ENCODE results near the gene PLOD3.
"Not testable (repeated sequence)": the region's sequence is repeated elsewhere in the genome, so short reads cannot be mapped to it uniquely, and the experiment has no call there.

PLOD3 gene

DNA sequence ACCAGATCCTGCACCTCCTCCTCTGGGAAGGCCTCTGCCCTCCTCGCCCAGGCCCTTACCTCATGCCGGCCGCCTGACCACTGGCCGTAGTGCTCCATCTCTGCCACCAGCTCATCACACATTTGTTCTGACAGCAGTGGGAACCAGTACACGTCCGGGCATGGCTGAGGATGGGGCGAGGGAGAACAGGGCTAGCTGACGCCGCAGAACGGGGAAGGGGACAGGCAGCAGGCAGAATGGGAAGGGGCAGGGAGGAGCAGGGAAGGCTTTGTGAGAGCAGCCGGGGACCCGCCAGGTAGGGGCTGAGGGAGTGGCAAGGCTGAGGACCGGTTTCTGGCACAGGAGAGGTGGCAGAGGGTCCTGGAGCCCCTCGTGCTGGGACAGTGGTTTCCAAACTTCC is 8.6 kb downstream of the PLOD3 start:
- DNase-seq: no peak

DNA sequence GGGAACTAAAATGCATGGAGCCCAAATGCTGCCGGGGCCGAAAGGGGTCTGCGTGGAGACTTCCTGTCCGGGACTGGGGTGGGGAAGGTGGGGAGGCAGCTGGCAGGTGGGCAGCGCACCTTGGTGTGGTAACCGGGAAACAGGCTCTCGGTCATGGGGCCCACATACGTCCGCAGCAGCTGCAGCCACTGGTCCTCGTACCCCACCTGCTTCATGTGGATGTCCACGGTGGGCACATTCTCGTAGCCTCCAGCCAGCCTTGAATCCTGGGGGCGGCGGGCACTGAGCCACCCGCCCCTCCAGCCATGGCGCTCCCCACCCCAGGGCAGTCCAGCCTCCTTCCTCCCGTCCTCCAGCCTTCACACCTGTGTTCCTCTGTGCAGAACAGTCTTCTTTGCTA is 9.9 kb downstream of the PLOD3 start:
- no peak for DNase-seq

DNA sequence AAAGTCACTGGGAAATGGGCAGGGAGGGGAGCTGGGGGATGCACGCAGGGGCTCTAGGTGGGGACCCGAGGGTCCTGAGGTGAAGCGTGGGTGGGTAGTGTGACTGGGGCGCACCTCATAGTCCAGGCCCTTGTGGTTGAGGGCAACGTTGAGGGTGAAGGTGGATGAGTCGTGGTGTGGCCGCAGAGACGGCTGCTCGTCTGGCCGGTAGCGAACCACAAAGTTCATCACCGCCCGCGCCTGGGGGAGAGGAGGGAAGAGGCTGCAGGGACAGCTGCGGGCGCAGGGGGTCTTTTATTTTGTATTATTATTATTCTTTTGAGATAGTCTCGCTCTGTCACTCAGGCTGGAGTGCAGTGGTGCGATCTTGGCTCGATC is 10.7 kb downstream of the PLOD3 start:
- no peak for DNase-seq

DNA sequence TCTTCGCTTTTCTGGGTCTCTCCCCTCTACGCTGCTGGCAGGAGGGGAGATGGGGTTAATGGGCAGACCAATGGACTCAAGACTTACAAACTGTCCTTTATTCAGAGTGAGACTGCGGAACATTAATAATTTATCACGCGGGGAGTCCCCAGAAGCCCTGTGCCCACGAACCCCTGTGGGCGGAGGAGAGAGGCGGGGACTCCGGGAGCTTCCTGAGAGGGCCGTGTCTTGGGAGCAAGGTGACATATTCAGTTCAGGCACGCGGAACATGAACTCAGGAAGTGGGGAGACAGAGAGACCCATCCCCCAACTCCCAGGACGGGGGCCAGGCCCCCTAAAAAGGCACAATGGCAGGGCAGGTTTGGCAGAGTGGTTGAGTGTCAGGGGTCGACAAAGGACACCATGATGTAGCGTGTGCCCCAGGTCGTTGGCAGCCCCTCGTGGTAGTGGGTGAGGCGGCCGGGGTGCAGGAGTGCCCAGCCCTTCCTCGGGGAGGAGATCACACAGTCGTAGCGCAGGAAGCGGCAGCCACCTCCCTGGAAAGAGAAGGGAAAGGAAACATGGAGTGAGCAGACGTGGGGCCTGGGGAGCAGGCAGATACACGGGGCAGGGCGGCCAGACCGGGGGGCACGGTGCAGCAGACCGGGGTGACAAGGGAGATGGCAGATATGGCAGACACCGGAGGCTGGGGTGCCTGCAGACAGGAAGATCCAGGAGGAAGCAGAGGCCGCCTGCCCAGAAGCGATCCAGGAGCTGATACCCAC is 11.3 kb downstream of the PLOD3 start:
- DNase-seq: no peak

DNA sequence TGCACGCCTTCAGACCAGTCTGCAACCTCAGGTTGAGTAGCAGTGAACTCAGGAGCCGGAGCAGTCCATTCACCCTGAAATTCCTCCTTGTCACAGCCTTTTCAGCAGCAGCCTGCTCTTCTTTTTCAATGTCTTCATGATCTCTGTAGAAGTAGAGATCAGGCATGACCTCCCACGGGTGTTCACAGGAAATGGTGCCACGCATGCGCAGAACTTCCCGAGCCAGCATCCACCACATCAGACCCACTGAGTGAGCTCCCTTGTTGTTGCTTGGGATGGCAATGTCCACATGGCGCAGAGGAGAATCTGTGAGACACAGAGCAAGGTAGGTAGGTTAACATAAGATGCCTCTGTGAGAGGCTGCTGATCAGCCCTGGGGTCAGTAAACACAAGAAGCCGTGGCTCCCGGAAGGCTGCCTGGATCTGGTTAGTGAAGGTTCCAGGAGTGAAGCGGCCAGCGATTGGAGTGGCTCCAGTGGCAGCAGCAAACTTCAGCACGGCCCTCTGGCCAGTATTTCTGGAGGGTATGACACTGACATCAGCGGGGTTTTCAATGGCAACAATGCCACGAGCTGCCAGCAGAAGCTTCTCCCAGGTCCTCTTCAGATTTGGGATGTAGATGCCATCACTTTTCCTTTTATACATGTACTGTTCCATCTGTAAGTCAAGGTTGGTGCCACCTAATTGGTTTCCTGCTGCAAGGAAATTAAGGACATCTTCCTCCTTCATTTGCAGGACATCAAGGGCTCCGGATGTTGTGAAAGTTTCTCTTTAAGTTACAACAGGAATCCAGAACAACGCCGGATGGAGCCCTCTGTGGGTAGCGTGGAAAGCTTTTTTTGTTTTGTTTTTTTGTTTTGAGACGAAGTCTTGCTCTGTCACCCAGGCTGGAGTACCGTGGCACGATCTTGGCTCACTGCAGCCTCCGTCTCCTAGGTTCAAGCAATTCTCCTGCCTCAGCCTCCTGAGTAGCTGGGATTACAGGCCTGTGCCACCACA is 13.3 kb downstream of the PLOD3 start:
- DNase-seq: not testable (repeated sequence)

DNA sequence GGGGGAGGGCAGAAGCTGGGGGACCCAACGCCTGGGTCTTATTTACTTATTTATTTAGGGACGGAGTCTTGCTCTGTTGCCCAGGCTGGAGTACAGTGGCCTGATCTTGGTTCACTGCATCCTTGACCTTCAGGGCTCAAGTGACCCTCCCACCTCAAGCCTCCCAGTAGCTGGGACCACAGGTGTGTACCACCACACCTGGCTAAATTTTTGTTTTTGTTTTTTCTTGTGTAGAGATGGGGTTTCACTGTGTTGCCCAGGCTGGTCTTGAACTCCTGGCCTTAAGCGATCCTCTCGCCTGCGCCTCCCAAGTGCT is 14.8 kb downstream of the PLOD3 start:
- no peak for DNase-seq

DNA sequence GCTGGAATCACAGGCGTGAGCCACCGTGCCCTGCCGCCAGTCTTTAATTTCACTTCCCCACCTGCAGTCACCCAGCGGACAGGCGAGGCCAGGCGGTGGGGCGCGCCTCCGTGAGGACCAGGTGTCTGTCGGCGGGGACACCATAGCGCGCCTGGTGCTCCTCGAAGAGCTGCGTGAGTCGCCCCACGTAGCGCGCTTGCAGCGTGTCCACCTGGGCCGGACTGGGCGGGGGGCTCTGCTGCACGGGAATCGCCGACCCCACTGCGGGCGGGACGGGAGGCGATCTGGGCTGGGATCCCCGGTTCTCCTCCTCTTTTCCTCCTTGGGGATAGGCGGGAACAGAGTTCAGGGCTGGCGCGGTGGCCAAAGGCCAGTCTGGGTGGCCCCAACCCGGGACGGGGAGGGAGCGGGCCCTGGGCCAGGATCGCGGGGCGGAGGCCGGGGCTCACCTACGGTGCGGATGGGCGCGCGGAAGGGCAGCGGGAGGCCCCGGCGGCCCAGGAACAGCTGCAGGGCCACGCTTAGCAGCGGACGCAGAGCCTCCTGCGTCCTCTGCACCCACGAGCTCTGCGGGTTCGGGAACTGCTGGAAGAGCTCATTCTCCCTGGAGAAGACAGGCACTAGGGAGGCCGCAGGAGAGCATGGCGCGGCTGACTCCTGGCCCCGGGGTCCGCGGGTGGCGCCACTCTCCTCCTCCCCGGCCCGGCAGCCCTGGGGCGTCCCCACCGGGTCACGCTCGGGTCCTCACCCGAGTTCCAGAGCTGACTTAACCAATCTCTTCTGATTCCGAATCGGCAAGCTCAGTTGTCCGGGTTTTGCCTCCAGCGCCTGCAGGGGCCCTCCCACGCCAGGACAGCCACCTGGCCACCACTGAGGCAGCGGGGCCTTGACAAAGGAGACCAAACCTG is 15.4 kb downstream of the PLOD3 start:
- no peak for DNase-seq

DNA sequence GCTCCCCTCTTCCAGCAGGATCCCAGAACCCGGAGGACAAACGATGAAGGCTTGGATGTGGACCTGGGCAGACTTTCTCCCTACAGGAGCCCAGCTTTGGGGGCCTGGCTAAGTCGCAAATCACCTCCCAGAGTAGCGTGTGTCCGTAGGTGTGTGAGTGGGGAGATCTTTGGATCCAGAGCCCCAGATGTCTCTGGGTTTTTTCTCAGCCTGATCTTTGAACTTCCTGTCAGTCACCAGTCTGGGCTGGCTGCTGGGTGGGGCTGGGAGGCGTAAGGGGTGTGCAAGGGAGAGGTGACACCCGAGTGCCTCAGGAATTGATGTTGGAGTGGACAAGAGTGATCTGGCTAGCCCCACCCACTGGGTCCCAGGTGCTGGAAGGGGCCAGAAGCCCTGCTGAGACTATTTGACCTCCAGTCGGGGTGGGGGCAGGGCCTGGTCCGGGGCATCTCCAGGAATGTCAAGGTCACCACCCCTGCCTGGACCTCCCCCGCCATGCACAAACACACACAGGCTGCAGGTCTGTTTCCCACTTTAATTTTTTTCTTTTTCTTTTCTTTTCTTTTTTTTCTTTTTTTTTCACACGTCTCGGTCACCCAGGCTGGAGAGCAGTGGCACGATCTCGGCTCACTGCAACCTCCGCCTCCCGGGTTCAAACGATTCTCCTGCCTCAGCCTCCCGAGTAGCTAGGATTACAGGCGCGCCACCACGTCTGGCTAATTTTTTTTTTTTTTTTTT is 16.4 kb downstream of the PLOD3 start, which contains the start of gene MOGAT3:
TSS of gene MOGAT3 (minus strand) at position 175 of the 738 bp plus-strand sequence. CDS start 182 bp downstream, outside the sequence.
- DNase-seq: no peak

DNA sequence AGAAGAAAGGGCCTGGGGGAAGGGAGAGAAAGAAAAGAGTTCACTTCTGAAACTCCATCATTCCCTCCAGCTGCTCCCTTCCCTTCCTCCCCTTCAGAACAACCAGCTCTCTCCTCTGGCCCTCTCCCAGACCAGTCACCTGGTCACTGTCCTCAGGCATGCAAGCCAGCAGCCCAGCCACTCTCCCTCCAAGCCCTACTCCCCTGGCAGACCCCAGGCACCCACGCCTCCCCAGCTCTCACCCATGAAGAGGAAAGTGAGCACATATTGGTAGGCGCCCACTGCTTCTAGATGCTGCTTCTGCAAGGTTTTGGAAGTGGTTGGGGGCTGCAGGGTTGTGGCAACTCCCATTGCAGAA is 16.9 kb downstream of the PLOD3 start:
- DNase-seq: no peak

DNA sequence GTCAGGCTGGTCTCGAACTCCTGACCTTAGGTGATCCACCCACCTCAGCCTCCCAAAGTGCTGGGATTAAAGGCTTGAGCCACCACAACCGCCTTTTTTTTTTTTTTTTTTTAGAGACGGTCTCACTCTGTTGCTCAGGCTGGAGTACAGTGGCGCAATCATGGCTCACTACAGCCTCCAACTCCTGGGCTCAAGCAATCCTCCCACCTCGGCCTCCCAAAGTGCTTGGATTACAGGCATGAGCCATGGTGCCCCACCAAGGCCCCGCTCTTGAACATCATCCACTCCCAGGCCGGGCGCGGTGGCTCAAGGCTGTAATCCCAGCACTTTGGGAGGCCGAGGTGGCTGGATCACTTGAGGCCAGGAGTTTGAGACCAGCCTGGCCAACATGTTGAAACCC is 17.9 kb downstream of the PLOD3 start:
- not testable (repeated sequence) for DNase-seq

DNA sequence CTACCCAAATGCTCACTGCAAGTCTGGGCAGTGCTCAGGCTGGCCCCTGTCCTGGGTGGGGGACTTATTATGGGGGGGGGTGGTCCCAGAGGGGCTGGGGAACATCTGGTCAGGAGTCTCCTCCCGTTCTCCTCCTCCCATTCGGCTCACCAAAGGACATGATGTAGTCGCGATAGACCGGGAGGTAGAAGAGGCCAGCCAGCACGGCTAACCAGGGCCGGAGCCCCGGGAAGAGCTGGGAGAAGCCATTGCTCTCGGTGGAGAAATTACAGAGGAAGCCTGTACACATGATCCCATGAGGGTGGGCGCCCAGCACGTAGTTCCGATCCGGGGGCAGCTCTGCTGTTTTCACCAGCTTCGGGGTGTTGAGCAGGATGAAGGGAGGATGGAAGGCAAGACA is 18.9 kb downstream of the PLOD3 start:
- DNase-seq: no peak

DNA sequence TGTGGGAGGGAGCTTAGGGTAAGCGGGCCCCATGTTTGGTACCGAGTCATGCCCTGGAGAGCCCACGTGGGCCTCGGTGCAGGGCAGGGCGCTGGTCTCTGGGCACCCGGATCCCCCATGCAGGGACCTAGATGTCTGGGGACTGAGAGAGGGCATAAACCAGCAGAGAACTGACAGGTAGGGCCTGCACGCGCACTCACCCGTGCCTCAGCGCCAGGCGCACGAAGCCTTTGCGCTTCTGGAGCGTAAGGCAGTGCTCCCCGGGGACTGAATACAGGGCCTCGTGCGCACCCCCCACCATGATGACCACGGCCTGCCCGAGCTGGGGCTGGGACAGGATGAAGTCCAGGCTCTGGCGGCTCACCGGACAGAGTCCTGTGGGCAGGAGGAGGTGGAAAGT is 19.4 kb downstream of the PLOD3 start:
- DNase-seq: no peak

DNA sequence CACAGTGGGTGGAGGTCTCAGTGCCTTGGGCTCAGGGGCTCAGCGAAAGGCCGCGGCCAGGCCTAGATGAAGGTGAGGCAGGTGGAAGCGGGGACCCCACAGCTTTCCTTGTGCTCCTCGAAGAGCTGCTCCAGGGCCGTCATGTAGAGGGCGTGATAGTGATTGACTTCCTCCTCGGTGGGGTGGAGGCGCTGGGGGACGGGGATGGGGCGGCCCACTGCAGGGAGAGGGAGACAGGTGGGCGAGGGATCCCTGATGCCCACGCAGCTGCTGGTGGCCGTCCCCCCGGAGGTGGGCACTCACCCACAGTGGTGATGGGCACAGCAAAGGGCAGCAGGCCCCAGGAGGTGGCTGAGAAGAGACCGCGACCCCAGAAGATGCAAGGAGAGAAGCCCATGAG is 21.5 kb downstream of the PLOD3 start:
- DNase-seq: no peak

DNA sequence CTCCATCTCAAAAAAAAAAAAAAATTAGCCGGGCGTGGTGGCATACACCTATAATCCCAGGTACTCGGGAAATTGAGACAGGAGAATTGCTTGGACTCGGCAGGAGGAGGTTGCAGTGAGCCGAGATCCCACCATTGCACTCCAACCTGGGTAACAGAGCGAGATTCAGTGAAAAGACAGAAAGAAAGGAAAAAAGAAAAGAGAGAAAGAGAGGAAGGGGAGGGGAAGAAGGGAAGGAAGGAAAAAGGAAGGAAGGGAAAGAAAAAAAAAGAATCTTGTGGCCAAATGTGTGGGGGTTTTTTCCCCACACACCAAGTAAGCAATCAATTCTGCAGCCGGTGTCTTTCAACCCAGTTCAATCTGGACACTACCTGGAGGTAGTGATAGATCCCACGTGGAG is 28.3 kb downstream of the PLOD3 start:
- no peak for DNase-seq

DNA sequence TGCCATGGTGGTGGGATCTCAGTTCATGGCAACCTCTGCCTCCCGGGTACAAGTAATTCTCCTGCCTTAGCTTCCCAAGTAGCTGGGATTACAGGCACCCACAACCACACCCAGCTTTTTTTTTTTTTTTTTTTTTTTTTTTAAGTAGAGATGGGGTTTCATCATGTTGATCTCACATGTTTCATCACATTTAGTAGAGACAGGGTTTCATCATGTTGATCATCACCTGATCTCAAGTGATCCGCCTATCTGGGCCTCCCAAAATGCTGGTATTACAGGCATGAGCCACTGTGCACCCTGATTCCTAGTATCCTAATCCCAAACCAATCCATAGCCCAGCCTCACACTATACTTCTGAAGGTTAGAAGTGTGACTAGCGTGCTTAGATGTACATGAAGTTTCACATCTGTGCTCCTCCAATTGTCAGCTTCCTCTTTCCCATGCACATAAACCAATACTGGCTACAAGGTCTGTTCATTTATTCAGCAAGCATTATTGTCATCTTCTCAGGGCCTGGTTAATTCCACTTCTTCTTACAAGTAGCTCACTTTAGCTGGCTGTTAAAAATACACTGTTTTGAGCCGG is 30.4 kb downstream of the PLOD3 start:
- DNase-seq: no peak

DNA sequence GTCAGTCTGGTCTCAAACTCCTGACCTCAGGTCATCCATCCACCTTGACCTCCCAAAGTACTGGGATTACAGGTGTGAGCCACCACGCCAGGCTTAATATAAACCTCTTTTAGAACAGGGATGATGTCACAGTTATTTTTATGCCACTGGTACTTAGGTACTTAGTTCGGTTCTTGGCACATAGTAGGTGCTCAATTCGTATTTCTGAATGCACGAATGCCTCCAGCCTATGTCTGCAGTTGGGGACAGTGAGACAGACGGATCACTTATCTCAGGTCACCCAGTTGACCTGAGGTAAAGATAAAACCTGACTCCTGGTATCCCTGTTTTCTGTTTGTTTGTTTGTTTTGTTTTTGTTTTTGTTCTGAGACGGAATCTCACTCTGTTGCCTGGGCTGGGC is 31.2 kb downstream of the PLOD3 start:
- no peak for DNase-seq

DNA sequence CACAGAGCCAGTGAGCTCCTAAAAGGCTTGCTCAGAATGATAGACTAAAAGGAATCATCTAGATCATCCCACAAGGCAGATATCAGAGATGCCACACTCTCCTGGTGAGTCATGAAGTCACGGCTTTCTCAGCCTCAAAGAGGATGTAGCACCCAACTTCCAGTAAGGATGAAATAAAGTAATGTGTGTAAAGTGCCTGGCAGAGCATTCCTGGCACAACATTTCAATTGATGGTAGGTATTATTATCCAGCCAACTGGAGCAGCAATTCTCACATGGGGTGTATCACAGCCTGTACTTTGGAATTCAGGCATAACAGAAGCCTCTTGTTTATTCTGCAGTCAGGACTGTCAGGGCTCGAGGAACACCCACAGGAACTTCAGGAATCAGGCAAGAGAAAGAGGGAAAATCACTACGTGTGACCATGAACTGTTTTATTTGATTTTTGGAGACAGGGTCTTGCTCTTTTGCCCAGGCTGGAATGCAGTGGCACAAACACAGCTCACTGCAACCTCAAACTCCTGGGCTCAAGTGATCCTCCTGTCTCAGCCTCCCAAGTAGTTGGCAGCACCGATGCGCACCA is 32.0 kb downstream of the PLOD3 start:
- no peak for DNase-seq

DNA sequence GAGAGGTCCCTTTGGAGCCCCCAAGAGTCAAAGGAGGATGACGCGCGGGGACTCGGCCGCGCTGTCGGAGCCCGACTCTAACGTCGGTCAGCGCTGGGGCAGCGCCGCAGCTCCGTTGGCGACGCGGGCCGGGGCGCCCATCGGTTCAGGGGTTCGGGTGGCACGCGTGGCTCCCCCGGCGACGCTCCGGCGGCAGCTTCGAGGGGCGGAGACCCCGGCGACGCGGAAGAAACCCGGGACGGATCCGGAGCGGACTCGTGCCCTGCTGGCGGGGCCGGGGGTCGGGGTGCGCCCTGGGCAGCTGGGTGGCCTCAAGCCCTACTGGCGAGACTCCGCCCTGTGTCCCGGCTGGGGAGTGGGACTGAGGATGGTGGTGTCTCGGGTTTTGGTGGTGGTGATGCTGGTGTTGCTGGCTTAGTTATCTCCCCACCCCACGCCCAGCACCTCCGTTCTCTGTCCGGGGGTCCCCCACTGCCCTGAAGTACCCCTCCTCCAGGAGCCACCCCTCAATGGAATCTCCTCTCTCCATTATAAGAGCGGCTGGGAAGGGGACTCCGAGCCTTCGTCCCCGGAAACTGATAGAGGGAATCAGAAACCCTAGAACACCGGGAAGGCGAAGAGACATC is 37.1 kb downstream of the PLOD3 start, which contains the start of gene NAT16:
TSS of gene NAT16 (minus strand) at position 164 of the 626 bp plus-strand sequence. CDS start 5,486 bp downstream, outside the sequence.
- DNase-seq: no peak

DNA sequence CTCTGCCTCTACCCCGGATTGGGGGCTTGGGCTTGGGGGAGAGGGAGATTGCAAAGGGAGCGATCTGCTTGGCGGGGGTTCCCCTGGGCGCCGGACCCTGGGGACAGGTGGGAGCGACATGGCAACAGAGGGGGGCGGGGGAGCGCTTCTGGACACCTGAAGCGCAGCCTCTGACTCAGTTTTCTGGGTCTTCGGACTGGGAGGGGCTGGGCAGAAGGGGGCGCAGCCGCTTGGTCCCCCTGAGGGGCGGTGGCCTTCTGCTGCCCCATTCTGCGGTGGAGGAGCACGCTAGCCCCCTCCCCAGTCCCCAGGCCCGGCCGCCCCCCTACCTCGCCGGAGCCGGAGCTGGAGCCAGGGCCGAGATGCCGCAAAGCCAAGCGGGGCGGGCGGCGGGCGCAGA is 37.7 kb downstream of the PLOD3 start:
- DNase-seq: no peak

DNA sequence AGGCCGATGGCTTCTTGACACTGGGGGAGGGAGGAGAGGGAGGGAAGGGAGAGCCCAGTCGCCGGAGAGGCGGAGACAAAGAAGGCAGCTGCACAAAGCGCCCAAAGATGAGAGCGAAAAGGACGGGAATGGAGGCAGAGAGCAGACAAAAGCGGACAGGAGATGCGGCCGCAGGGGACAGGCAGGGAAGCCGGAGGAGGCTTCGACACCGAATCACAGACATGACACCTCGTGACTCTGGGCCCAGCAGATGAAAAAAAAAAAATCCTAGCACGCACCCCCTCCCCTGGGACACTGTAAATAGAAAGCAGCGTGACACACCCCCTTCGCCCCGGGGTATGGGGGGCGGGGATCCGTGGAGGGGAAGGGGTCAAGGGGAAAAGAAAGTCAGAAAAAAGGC is 38.3 kb downstream of the PLOD3 start:
- DNase-seq: no peak

DNA sequence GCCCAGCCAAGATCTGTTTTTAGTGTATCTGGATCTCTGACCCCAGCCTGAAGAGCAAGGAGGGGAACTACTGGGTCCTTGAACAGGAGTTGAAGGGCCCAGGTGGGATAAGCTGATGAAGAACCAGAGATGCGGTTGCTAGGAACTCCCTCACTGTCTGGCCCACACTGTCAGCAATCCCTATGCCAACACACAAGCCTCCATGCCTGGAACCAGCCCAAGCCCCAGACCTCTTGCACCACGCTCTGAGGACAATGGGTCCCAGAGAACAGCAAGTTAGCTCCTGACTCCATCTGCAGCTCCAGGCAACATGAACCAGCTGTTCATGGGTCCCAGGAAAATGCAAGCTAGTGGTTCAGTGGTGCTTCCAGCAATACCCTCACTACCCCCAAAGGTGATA is 39.7 kb downstream of the PLOD3 start:
- DNase-seq: no peak

All from COR-L47 (cell line).